ENCODE measurements around the gene BCAS3.
A peak's percentile ranks its signal among the peaks of the same experiment; 100 is the strongest.
"Not testable (repeated sequence)": the region's sequence is repeated elsewhere in the genome, so short reads cannot be mapped to it uniquely, and the experiment has no call there.

The BCAS3 gene

GRCh38 chr17:61136296-61136695, 458.6 kb downstream of the BCAS3 start:
- TF ChIP-seq CTCF (IDR thresholded peaks at IDR 0.05; ENCODE audit: control extremely low read depth, extremely low read depth, low read depth, missing control alignments) = no peak
- DNase-seq (ENCODE audit: extremely low spot score) = no peak
- POLR2A ChIA-PET = no interaction called here
- CTCF ChIA-PET = interaction anchor here (1.5 kb wide), 1 partner anchor 12 kb away, joined by 3 read pairs; no protein-coding TSS in a partner anchor

- DNase-seq (ENCODE audit: extremely low spot score) = peak; percentile 70
- ChIA-PET POLR2A (interaction anchor here (0.5 kb wide), 1 partner anchor 16 kb away, joined by 3 read pairs; no protein-coding TSS in a partner anchor), CTCF (no interaction called here)
- TF ChIP-seq CTCF (IDR thresholded peaks at IDR 0.05; ENCODE audit: control extremely low read depth, extremely low read depth, low read depth, missing control alignments) = no peak
Observed at GRCh38 chr17:61139219-61139618, 461.6 kb downstream of the BCAS3 start.

DNA sequence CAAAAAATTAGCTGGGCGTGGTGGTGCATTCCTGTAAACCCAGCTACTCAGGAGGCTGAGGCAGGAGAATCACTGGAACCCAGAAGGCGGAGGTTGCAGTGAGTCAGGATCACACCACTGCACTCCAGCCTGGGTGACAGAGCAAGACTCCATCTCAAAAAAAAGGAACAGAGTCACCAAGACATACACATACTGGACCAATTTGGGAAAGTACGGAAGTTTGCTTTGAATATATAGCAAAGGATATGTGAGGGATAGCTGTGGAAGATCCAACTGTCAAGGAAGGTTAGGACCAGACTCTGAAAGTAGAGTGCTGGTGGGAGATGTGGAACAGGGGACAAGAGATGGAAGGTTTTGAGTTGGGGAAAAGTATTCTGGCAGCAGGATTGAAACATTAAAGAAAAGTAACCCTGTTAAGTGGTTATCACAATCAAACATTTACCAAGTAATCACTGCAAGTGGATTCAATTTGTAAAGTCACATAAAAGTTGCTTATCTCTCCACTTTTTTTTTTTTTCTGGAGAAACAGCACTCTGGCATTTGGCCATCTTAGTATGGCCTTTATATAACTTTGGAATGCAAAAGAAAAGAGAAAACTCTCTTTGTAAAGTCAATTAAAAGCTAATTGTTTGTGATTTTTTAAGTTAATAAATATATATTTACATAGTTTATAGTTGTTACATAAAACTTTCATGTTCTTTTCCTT, 462.6 kb downstream of the BCAS3 start:
- no peak for TF ChIP-seq CTCF (IDR thresholded peaks at IDR 0.05; ENCODE audit: control extremely low read depth, extremely low read depth, low read depth, missing control alignments)

DNA sequence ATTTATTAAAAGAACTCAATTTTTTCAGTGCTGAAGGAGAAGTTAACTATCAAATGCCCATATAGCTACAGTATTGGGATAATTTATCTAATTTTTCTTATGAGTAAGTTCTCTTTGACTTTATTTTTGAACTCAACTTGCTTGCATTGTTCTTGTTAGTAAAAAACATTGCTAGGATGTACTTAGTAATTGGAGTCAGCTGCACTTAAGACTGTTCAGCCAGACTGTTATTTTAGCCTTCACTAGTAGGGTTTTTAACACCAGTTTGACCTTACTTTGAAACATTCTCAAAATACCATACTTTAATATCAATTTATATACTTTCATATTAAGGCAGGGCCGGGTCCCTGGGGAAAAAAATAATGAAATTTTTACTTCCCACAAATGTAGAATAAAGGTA, 465.4 kb downstream of the BCAS3 start:
- TF ChIP-seq CTCF (IDR thresholded peaks at IDR 0.05; ENCODE audit: control extremely low read depth, extremely low read depth, low read depth, missing control alignments) = no peak
- CTCF ChIA-PET = no interaction called here
- DNase-seq (ENCODE audit: extremely low spot score) = no peak
- POLR2A ChIA-PET = no interaction called here

More for the DNA sequence above, 462.6 kb downstream of the BCAS3 start:
- ChIA-PET POLR2A (no interaction called here), CTCF (no interaction called here)
- DNase-seq (ENCODE audit: extremely low spot score) = no peak

DNA sequence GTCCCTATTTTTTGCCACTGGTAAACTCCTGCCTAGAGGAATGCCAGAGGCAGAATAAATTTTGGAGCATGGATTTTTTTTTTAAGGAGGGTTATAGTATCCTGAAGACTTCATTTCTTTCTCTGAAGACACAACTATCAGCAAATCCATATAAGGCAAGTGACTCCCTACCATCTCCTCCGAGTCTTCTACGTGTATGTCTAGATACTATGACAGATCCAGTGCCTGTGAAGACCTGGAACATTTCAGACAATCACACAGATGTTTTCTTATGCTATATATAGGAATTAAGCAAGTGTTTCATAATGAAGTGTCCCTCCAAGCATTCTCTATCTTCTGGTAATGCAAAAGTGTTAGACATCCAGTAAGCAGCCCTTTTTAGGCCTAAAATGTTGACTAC, 466.5 kb downstream of the BCAS3 start:
- CTCF ChIA-PET = no interaction called here
- no peak for TF ChIP-seq CTCF (IDR thresholded peaks at IDR 0.05; ENCODE audit: control extremely low read depth, extremely low read depth, low read depth, missing control alignments)
- DNase-seq (ENCODE audit: extremely low spot score) = no peak
- POLR2A ChIA-PET = no interaction called here

DNA sequence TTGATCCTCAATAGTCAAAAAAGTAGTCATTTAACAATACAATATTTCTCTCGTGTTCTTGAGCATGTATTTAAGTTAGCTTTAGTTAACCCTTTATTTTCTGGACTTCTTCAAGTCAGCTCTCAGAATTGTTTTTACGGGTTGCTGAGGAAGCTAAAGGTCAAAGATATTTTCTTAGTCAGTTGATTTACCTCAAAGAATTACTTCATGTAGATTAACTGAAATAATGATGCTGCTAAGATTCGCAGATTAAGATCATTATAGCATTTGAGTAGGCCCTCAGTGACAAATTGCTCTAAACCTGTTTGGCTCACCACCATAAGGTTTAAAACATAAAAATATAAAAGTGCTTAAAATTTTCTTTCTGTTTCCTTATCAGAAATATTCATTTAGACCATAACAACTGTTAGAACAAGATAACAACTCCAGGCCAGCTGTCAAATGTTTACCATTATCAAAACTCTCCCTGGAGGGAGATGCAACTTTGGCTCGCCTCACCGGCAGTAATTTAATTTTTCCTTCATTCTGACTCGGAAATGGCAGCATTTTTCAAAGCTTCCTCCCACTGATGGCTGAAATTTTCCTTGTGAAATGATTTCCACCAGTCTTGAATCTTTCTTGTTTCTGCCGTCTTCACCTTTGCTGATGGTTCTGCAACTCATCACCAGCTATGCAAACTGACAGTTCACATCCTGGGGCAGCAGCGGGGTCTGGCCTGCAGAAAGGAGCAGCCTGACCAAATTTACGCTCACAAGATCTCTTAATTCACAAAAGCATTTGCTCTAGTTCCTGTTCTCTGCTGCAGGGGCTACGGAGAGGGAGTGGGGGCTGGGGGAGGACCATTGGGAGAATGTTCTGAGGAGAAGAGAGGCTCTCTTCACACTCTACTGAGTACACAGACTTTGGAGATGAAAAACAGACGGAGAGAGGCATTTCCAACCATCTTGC, 467.2 kb downstream of the BCAS3 start:
- CTCF ChIA-PET = no interaction called here
- no peak for DNase-seq (ENCODE audit: extremely low spot score)
- no peak for TF ChIP-seq CTCF (IDR thresholded peaks at IDR 0.05; ENCODE audit: control extremely low read depth, extremely low read depth, low read depth, missing control alignments)
- POLR2A ChIA-PET = no interaction called here

DNA sequence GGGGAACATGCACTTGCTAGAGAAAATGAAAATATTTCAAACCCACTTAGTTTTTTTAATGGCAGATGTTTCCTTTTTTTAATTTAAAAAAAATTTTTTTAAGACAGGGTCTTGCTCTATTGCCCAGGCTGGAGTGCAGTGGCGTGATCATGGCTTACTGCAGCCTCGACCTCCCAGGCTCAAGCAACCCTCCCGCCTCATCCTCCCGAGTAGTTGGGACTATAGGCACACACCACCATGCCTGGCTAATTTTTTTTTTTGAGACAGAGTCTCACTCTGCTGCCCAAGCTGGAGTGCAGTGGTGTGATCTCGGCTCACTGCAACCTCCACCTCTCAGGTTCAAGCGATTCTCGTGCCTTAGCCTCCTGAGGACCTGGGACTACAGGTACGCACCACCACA, 469.2 kb downstream of the BCAS3 start:
- DNase-seq (ENCODE audit: extremely low spot score); POLR2A ChIA-PET: not testable (repeated sequence)
- CTCF ChIA-PET = interaction anchor here (1.4 kb wide), 1 partner anchor 18 kb away, joined by 3 read pairs; no protein-coding TSS in a partner anchor
